Colonic mucosa (tissue), 4 donors: ENCODE data around the gene APLN. TPM values are rescaled to one million over a fixed set of nuclear protein-coding genes. Genes with fewer than 3 reads are reported as not detected.
A peak's percentile ranks its signal among the peaks of the same experiment; 100 is the strongest.

Experiments
- DNase-seq: peaks from one replicate; pipeline ENCODE4 v3.0.0-alpha.2; 2020
- H3K27ac ChIP-seq: fragments of 200-600 bp; one replicate; pipeline ENCODE4 v1.8.0; 2021
- H3K27me3 ChIP-seq: fragments of 200-600 bp; one replicate; pipeline ENCODE4 v1.8.0; 2021
- H3K36me3 ChIP-seq: fragments of 200-600 bp; one replicate; pipeline ENCODE4 v1.8.0; 2021
- H3K4me1 ChIP-seq: fragments of 200-600 bp; one replicate; pipeline ENCODE4 v1.8.0; 2021; ENCODE audit warnings: mild to moderate bottlenecking
- H3K4me3 ChIP-seq: fragments of 200-600 bp; one replicate; pipeline ENCODE4 v1.8.0; 2021
- H3K9ac ChIP-seq, 2 donors: one replicate each; pipeline ENCODE4 v1.7.0; 2013; ENCODE audit warnings: control low read depth in 2 of 2, low read depth in 2 of 2, low read length in 2 of 2
- H3K9me3 ChIP-seq: fragments of 200-600 bp; one replicate; pipeline ENCODE4 v1.8.0; 2021
- intact Hi-C: fragments of 100-400 bp; cut with DNase I; formaldehyde crosslinking; loops from one replicate; pipeline ENCODE4 v1.14.1; 2022
- total RNA-seq, 2 donors: library from RNA; stranded (reverse); fragmentation: NEBNext Ultra II Directional in 1 of 2; extraction: Animal tissue kit (Norgen Biotek cat#: 25700) in 1 of 2; gene quantifications; one replicate each; pipeline ENCODE4 v1.2.1, GENCODE V29; 2021
- TF ChIP-seq, protein P1 (sequence below): fragments of 200-600 bp; IDR thresholded peaks from one replicate; pipeline ENCODE4 v1.8.0; 2022; ENCODE audit warnings: antibody characterized with exemption, mild to moderate bottlenecking
- donor health status: healthy.
- donor health status: DM: no; HTN: no; CAD: no.
- donor health status: DM: no; HTN: no; CAD: no.

APLN gene
- 1 to 10 TPM in 1 of 2 donors, under 1 TPM in 1; 0.15 to 2.7 TPM for total RNA-seq

- intact Hi-C loops = no loop called here
- DNase-seq = peak; percentile 40
- no peaks in the 10 kb centered on the region for H3K9me3 ChIP-seq
- no peaks in the 10 kb centered on the region for H3K36me3 ChIP-seq
- H3K4me1 ChIP-seq = no peaks in the 10 kb centered on the region
- H3K4me3 ChIP-seq = peak within 1 kb of the TSS; percentile 31
- H3K27ac ChIP-seq = no peak within 1 kb of the TSS
- no peak within 1 kb of the TSS for H3K9ac ChIP-seq
- peaks cover 10% of the 10 kb centered on the region for H3K27me3 ChIP-seq
- TF ChIP-seq, protein P1, sequence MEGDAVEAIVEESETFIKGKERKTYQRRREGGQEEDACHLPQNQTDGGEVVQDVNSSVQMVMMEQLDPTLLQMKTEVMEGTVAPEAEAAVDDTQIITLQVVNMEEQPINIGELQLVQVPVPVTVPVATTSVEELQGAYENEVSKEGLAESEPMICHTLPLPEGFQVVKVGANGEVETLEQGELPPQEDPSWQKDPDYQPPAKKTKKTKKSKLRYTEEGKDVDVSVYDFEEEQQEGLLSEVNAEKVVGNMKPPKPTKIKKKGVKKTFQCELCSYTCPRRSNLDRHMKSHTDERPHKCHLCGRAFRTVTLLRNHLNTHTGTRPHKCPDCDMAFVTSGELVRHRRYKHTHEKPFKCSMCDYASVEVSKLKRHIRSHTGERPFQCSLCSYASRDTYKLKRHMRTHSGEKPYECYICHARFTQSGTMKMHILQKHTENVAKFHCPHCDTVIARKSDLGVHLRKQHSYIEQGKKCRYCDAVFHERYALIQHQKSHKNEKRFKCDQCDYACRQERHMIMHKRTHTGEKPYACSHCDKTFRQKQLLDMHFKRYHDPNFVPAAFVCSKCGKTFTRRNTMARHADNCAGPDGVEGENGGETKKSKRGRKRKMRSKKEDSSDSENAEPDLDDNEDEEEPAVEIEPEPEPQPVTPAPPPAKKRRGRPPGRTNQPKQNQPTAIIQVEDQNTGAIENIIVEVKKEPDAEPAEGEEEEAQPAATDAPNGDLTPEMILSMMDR = no peak
Observed at GRCh38 chrX:129654652-129655546, at the start of gene APLN. APLN (minus strand) TSS chrX:129654956; CDS start chrX:129654630, 326 bp downstream.

DNA sequence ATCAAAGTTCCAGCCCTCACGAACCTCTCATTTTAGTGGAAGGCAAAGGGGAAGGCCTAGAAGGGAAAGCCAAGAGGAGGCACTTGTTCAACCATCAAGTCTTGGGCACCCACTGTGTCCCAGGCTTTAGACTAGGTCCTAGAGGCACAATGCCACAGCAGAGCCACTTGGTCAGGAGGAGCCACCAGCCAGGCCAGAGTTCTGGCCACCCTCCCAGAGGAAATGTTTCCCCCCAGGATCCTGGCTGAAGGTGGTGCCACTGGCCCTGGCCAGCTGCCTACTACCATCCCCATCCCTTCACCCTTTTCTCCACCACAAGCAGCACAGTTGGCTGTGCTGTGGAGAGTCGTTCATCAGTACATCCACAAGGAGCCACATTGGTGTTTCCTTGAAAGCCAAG lies 49.7 kb upstream of the APLN start:
- intact Hi-C loops = no loop called here
- DNase-seq = no peak
- Histone ChIP-seq H3K9me3 (no peaks in the 10 kb centered on the region), H3K36me3 (no peaks in the 10 kb centered on the region), H3K4me1 (no peaks in the 10 kb centered on the region), H3K4me3 (no peak overlapping the region), H3K27me3 (no peaks in the 10 kb centered on the region), H3K27ac (no peak overlapping the region), H3K9ac (no peak overlapping the region)
- TF ChIP-seq, protein P1 = no peak

GRCh38 chrX:129701624-129702069 lies 46.9 kb upstream of the APLN start:
- Histone ChIP-seq H3K36me3 (no peaks in the 10 kb centered on the region), H3K27ac (no peak overlapping the region), H3K4me1 (no peaks in the 10 kb centered on the region), H3K9ac (no peak overlapping the region), H3K9me3 (no peaks in the 10 kb centered on the region), H3K27me3 (no peaks in the 10 kb centered on the region), H3K4me3 (no peak overlapping the region)
- DNase-seq = peak; percentile 34
- intact Hi-C loops = no loop called here
- TF ChIP-seq, protein P1 = no peak

- Histone ChIP-seq H3K4me3 (no peak overlapping the region), H3K27me3 (no peaks in the 10 kb centered on the region), H3K9me3 (no peaks in the 10 kb centered on the region), H3K9ac (no peak overlapping the region), H3K27ac (no peak overlapping the region), H3K36me3 (no peaks in the 10 kb centered on the region), H3K4me1 (no peaks in the 10 kb centered on the region)
- intact Hi-C loops = no loop called here
- no peak for DNase-seq
- TF ChIP-seq, protein P1 = no peak
Observed at GRCh38 chrX:129700536-129700935, 45.8 kb upstream of the APLN start.

- no peaks in the 10 kb centered on the region for H3K4me1 ChIP-seq
- H3K27ac ChIP-seq = no peak overlapping the region
- intact Hi-C loops = no loop called here
- no peaks in the 10 kb centered on the region for H3K9me3 ChIP-seq
- TF ChIP-seq, protein P1 = no peak
- no peaks in the 10 kb centered on the region for H3K36me3 ChIP-seq
- H3K27me3 ChIP-seq = no peaks in the 10 kb centered on the region
- H3K4me3 ChIP-seq = no peak overlapping the region
- H3K9ac ChIP-seq = no peak overlapping the region
- DNase-seq = no peak
Observed at GRCh38 chrX:129698150-129698549, 43.4 kb upstream of the APLN start.
